WTC11 (cell line): ENCODE results near the gene ACTL8. TPM values are rescaled to one million over a fixed set of nuclear protein-coding genes. Genes with fewer than 3 reads are reported as not detected.

Experiments used
- ATAC-seq: fragments of 200-7000 bp; cut with Tn5 transposase; 2 replicates; pipeline ENCODE4 v1.10.0; 2021; ENCODE audit warnings: mild to moderate bottlenecking, moderate library complexity
- CTCF ChIA-PET: fragments of 300-600 bp; sonication (Branson Sonifier 250); formaldehyde crosslinking; loops from one replicate; lab custom pipeline; 2021; ENCODE audit warnings: antibody characterized with exemption; lab: Charles Lee
- POLR2A ChIA-PET: fragments of 350-600 bp; sonication (Branson Sonifier 250); formaldehyde crosslinking; loops from one replicate; lab custom pipeline; 2021; ENCODE audit warnings: antibody characterized with exemption; lab: Charles Lee
- DNase-seq: peaks from one replicate; pipeline ENCODE4 v3.0.0; 2021; ENCODE audit warnings: low spot score
- H3K27ac Mint-ChIP-seq: 2 replicates; pipeline ENCODE4 v1.8.0; 2021; ENCODE audit warnings: mixed read lengths
- H3K27me3 Mint-ChIP-seq: 2 replicates; pipeline ENCODE4 v1.8.0; 2021; ENCODE audit warnings: low read depth, mild to moderate bottlenecking, moderate library complexity, mixed read lengths
- H3K36me3 Mint-ChIP-seq: 2 replicates; pipeline ENCODE4 v1.8.0; 2021; ENCODE audit warnings: mixed read lengths
- H3K4me1 Mint-ChIP-seq: 2 replicates; pipeline ENCODE4 v1.8.0; 2022; ENCODE audit warnings: mixed read lengths
- H3K4me3 Mint-ChIP-seq: 2 replicates; pipeline ENCODE4 v1.8.0; 2021; ENCODE audit warnings: mild to moderate bottlenecking, moderate library complexity, mixed read lengths
- H3K9me3 Mint-ChIP-seq: 2 replicates; pipeline ENCODE4 v1.8.0; 2021; ENCODE audit warnings: mixed read lengths
- ATF1 ChIP-seq: sonication (generic); formaldehyde crosslinking; IDR thresholded peaks from 2 replicates; pipeline ENCODE4 v1.8.1; 2023; ENCODE audit warnings: mild to moderate bottlenecking, moderate library complexity, missing genetic modification reagents
- CBFB ChIP-seq: sonication (generic); formaldehyde crosslinking; IDR thresholded peaks from 2 replicates; pipeline ENCODE4 v1.8.1; 2022; ENCODE audit warnings: mild to moderate bottlenecking, low read depth, missing genetic modification reagents
- MXD4 ChIP-seq: fragments of 250-450 bp; sonication (Bioruptor Pico); IDR thresholded peaks from 2 replicates; pipeline ENCODE4 v1.8.0; 2021; ENCODE audit warnings: mild to moderate bottlenecking, moderate library complexity, borderline replicate concordance
- OVOL2 ChIP-seq: fragments of 250-450 bp; sonication (Bioruptor Pico); IDR thresholded peaks from 2 replicates; pipeline ENCODE4 v1.9.0; 2021; ENCODE audit warnings: mild to moderate bottlenecking, borderline replicate concordance
- ZNF121 ChIP-seq: sonication (generic); formaldehyde crosslinking; IDR thresholded peaks from 2 replicates; pipeline ENCODE4 v1.8.0; 2023; ENCODE audit warnings: missing genetic modification reagents
- ZNF138 ChIP-seq: sonication (generic); formaldehyde crosslinking; conservative IDR thresholded peaks from 2 replicates; pipeline ENCODE4 v1.8.1; 2022; ENCODE audit warnings: mild to moderate bottlenecking, moderate library complexity, missing genetic modification reagents
- ZNF317 ChIP-seq: sonication (generic); formaldehyde crosslinking; IDR thresholded peaks from 2 replicates; pipeline ENCODE4 v1.8.1; 2023; ENCODE audit warnings: low read depth, mild to moderate bottlenecking, moderate library complexity, missing genetic modification reagents, borderline replicate concordance
- total RNA-seq: library from RNA; stranded (reverse); gene quantifications from 3 replicates; pipeline ENCODE4 v1.2.3, GENCODE V29; 2021
- TF ChIP-seq, protein P1 (sequence below): sonication (generic); formaldehyde crosslinking; IDR thresholded peaks from 2 replicates; pipeline ENCODE4 v1.8.1; 2022; ENCODE audit warnings: low read depth, mild to moderate bottlenecking, moderate library complexity, missing genetic modification reagents, borderline replicate concordance
- TF ChIP-seq, protein P2 (sequence below): sonication (generic); formaldehyde crosslinking; conservative IDR thresholded peaks from 2 replicates; pipeline ENCODE4 v1.8.1; 2022; ENCODE audit warnings: mild to moderate bottlenecking, missing genetic modification reagents
- TF ChIP-seq, protein P3 (sequence below): sonication (generic); formaldehyde crosslinking; IDR thresholded peaks from 2 replicates; pipeline ENCODE4 v1.8.0; 2022; ENCODE audit warnings: missing genetic modification reagents
- TF ChIP-seq, protein P4 (sequence below): sonication (generic); formaldehyde crosslinking; IDR thresholded peaks from 2 replicates; pipeline ENCODE4 v1.8.1; 2022; ENCODE audit warnings: missing genetic modification reagents, borderline replicate concordance
- TF ChIP-seq, protein P5 (sequence below): sonication (generic); formaldehyde crosslinking; conservative IDR thresholded peaks from 2 replicates; pipeline ENCODE4 v1.8.1; 2023; ENCODE audit warnings: mild to moderate bottlenecking, low read depth, missing genetic modification reagents, moderate library complexity
- TF ChIP-seq, protein P6 (sequence below): sonication (generic); formaldehyde crosslinking; IDR thresholded peaks from 2 replicates; pipeline ENCODE4 v1.8.1; 2023; ENCODE audit warnings: mild to moderate bottlenecking, moderate library complexity, missing genetic modification reagents
- TF ChIP-seq, protein P7 (sequence below): fragments of 250-450 bp; sonication (Bioruptor Pico); IDR thresholded peaks from 2 replicates; pipeline ENCODE4 v1.9.0; 2021; ENCODE audit warnings: mild to moderate bottlenecking

ACTL8 gene
- total RNA-seq, 1 experiment from 2014 or later: 1.6 TPM

DNA sequence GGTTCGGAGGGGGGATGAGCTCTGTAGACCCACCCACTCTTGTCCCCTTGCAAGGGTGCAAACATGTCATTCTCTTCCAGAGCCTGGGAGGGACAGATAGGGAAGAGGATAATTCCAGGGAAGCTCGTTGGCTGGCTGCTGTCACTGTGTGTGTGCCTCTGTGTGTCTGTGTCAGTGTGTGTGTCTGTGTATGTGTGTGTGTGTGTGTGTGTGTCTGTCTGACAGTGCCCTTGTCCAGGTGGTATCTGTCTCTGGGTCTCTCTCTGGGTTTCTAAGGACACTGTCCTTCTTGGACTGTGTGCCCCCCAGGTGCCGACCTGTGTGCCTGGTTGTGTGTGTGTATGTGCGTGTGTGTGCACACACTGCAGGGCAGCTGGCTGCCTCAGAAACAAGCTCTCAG lies 90.5 kb downstream of the ACTL8 start (continued):
- TF ChIP-seq, protein P1, sequence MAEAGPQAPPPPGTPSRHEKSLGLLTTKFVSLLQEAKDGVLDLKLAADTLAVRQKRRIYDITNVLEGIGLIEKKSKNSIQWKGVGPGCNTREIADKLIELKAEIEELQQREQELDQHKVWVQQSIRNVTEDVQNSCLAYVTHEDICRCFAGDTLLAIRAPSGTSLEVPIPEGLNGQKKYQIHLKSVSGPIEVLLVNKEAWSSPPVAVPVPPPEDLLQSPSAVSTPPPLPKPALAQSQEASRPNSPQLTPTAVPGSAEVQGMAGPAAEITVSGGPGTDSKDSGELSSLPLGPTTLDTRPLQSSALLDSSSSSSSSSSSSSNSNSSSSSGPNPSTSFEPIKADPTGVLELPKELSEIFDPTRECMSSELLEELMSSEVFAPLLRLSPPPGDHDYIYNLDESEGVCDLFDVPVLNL (CRISPR knock-in tag): no peak
- TF ChIP-seq, all 79 proteins: peak for 0

GRCh38 chr1:17846341-17846740 lies 91.2 kb downstream of the ACTL8 start:
- no peak overlapping the region for H3K4me3 Mint-ChIP-seq
- H3K27ac Mint-ChIP-seq: 0 out of 2 replicates have a peak overlapping the region, but pooled peaks have one; percentile 2
- peaks cover 7% of the 10 kb centered on the region; the same call in 1 of the 2 replicates for H3K9me3 Mint-ChIP-seq
- peaks cover 9% of the 10 kb centered on the region; the same call in 1 of the 2 replicates for H3K27me3 Mint-ChIP-seq
- no peak for DNase-seq
- H3K36me3 Mint-ChIP-seq: no peaks in the 10 kb centered on the region
- ChIA-PET CTCF (no interaction called here), POLR2A (no interaction called here)
- ATAC-seq: no peak
- TF ChIP-seq, protein P2, sequence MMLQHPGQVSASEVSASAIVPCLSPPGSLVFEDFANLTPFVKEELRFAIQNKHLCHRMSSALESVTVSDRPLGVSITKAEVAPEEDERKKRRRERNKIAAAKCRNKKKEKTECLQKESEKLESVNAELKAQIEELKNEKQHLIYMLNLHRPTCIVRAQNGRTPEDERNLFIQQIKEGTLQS (CRISPR knock-in tag): no peak
- no peak for TF ChIP-seq ZNF138 (CRISPR knock-in tag)
- TF ChIP-seq, protein P3, sequence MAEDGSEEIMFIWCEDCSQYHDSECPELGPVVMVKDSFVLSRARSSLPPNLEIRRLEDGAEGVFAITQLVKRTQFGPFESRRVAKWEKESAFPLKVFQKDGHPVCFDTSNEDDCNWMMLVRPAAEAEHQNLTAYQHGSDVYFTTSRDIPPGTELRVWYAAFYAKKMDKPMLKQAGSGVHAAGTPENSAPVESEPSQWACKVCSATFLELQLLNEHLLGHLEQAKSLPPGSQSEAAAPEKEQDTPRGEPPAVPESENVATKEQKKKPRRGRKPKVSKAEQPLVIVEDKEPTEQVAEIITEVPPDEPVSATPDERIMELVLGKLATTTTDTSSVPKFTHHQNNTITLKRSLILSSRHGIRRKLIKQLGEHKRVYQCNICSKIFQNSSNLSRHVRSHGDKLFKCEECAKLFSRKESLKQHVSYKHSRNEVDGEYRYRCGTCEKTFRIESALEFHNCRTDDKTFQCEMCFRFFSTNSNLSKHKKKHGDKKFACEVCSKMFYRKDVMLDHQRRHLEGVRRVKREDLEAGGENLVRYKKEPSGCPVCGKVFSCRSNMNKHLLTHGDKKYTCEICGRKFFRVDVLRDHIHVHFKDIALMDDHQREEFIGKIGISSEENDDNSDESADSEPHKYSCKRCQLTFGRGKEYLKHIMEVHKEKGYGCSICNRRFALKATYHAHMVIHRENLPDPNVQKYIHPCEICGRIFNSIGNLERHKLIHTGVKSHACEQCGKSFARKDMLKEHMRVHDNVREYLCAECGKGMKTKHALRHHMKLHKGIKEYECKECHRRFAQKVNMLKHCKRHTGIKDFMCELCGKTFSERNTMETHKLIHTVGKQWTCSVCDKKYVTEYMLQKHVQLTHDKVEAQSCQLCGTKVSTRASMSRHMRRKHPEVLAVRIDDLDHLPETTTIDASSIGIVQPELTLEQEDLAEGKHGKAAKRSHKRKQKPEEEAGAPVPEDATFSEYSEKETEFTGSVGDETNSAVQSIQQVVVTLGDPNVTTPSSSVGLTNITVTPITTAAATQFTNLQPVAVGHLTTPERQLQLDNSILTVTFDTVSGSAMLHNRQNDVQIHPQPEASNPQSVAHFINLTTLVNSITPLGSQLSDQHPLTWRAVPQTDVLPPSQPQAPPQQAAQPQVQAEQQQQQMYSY (CRISPR knock-in tag): no peak
- no peak for TF ChIP-seq CBFB (CRISPR knock-in tag)
- TF ChIP-seq OVOL2 (CRISPR knock-in tag): no peak
- TF ChIP-seq, protein P4, sequence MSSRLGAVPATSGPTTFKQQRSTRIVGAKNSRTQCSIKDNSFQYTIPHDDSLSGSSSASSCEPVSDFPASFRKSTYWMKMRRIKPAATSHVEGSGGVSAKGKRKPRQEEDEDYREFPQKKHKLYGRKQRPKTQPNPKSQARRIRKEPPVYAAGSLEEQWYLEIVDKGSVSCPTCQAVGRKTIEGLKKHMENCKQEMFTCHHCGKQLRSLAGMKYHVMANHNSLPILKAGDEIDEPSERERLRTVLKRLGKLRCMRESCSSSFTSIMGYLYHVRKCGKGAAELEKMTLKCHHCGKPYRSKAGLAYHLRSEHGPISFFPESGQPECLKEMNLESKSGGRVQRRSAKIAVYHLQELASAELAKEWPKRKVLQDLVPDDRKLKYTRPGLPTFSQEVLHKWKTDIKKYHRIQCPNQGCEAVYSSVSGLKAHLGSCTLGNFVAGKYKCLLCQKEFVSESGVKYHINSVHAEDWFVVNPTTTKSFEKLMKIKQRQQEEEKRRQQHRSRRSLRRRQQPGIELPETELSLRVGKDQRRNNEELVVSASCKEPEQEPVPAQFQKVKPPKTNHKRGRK (CRISPR knock-in tag): no peak
- no peak for TF ChIP-seq MXD4 (CRISPR knock-in tag)
- TF ChIP-seq, protein P5, sequence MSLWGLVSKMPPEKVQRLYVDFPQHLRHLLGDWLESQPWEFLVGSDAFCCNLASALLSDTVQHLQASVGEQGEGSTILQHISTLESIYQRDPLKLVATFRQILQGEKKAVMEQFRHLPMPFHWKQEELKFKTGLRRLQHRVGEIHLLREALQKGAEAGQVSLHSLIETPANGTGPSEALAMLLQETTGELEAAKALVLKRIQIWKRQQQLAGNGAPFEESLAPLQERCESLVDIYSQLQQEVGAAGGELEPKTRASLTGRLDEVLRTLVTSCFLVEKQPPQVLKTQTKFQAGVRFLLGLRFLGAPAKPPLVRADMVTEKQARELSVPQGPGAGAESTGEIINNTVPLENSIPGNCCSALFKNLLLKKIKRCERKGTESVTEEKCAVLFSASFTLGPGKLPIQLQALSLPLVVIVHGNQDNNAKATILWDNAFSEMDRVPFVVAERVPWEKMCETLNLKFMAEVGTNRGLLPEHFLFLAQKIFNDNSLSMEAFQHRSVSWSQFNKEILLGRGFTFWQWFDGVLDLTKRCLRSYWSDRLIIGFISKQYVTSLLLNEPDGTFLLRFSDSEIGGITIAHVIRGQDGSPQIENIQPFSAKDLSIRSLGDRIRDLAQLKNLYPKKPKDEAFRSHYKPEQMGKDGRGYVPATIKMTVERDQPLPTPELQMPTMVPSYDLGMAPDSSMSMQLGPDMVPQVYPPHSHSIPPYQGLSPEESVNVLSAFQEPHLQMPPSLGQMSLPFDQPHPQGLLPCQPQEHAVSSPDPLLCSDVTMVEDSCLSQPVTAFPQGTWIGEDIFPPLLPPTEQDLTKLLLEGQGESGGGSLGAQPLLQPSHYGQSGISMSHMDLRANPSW: no peak
- no peak for TF ChIP-seq ZNF317 (CRISPR knock-in tag)
- TF ChIP-seq, protein P6, sequence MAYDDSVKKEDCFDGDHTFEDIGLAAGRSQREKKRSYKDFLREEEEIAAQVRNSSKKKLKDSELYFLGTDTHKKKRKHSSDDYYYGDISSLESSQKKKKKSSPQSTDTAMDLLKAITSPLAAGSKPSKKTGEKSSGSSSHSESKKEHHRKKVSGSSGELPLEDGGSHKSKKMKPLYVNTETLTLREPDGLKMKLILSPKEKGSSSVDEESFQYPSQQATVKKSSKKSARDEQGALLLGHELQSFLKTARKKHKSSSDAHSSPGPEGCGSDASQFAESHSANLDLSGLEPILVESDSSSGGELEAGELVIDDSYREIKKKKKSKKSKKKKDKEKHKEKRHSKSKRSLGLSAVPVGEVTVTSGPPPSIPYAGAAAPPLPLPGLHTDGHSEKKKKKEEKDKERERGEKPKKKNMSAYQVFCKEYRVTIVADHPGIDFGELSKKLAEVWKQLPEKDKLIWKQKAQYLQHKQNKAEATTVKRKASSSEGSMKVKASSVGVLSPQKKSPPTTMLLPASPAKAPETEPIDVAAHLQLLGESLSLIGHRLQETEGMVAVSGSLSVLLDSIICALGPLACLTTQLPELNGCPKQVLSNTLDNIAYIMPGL: no peak
- TF ChIP-seq ATF1 (CRISPR knock-in tag): no peak
- TF ChIP-seq, protein P7, sequence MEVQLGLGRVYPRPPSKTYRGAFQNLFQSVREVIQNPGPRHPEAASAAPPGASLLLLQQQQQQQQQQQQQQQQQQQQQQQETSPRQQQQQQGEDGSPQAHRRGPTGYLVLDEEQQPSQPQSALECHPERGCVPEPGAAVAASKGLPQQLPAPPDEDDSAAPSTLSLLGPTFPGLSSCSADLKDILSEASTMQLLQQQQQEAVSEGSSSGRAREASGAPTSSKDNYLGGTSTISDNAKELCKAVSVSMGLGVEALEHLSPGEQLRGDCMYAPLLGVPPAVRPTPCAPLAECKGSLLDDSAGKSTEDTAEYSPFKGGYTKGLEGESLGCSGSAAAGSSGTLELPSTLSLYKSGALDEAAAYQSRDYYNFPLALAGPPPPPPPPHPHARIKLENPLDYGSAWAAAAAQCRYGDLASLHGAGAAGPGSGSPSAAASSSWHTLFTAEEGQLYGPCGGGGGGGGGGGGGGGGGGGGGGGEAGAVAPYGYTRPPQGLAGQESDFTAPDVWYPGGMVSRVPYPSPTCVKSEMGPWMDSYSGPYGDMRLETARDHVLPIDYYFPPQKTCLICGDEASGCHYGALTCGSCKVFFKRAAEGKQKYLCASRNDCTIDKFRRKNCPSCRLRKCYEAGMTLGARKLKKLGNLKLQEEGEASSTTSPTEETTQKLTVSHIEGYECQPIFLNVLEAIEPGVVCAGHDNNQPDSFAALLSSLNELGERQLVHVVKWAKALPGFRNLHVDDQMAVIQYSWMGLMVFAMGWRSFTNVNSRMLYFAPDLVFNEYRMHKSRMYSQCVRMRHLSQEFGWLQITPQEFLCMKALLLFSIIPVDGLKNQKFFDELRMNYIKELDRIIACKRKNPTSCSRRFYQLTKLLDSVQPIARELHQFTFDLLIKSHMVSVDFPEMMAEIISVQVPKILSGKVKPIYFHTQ: no peak
- TF ChIP-seq, protein P1 (CRISPR knock-in tag): no peak
- no peak for TF ChIP-seq ZNF121 (CRISPR knock-in tag)
- peaks cover 8% of the 10 kb centered on the region; the same call in 1 of the 2 replicates for H3K4me1 Mint-ChIP-seq
